ENCODE measurements around the gene CCDC122. TPM values are rescaled to one million over a fixed set of nuclear protein-coding genes. Genes with fewer than 3 reads are reported as not detected.

CCDC122 gene
- total RNA-seq, 4 donors from 2014 or later, result 1.3 to 5.1 (median 2.1) TPM

- WGBS, 2 donors, result 74% methylated on average over 4 of the region's 4 CpGs
- intact Hi-C loops (cut with DNase I; ENCODE audit: low total_unique reads), result no loop called here
- TF ChIP-seq POLR2A (IDR thresholded peaks at IDR 0.05), result no peak
- TF ChIP-seq, protein P1, sequence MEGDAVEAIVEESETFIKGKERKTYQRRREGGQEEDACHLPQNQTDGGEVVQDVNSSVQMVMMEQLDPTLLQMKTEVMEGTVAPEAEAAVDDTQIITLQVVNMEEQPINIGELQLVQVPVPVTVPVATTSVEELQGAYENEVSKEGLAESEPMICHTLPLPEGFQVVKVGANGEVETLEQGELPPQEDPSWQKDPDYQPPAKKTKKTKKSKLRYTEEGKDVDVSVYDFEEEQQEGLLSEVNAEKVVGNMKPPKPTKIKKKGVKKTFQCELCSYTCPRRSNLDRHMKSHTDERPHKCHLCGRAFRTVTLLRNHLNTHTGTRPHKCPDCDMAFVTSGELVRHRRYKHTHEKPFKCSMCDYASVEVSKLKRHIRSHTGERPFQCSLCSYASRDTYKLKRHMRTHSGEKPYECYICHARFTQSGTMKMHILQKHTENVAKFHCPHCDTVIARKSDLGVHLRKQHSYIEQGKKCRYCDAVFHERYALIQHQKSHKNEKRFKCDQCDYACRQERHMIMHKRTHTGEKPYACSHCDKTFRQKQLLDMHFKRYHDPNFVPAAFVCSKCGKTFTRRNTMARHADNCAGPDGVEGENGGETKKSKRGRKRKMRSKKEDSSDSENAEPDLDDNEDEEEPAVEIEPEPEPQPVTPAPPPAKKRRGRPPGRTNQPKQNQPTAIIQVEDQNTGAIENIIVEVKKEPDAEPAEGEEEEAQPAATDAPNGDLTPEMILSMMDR (IDR thresholded peaks at IDR 0.05), result no peak
Measured at GRCh38 chr13:43799191-43799590, 80.3 kb downstream of the CCDC122 start.

DNA sequence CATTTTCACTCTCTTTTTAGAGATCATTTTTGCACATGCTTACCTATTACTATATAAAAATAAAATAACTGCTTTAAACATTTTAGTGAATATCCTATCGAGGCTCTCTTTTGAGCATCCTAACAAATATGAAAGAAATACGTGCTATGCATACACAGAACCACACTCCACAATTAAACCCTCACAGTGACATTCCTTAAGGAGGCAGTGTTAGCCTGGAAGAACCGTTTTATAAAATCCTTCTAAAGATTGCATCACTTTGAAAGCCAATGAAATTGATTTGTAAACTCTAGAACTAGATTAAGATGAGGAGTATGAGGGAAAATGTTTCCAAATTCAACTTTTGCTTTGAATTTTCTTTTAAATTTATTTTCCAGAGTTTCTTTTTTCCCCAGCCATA lies 81.7 kb downstream of the CCDC122 start:
- no peak for DNase-seq (ENCODE audit: low spot score in 2 of 2)
- no peak overlapping the region for H3K4me3 ChIP-seq (ENCODE audit: low read depth, poor library complexity, severe bottlenecking)
- WGBS, 2 donors, result 47 to 59% methylated on average over 3 of the region's 3 CpGs
- intact Hi-C loops (cut with DNase I; ENCODE audit: low total_unique reads), result no loop called here
- no peak for TF ChIP-seq POLR2A (IDR thresholded peaks at IDR 0.05)
- TF ChIP-seq, protein P1 (IDR thresholded peaks at IDR 0.05), result no peak

More at GRCh38 chr13:43799191-43799590, 80.3 kb downstream of the CCDC122 start:
- no peak overlapping the region for H3K4me3 ChIP-seq (ENCODE audit: low read depth, poor library complexity, severe bottlenecking)
- DNase-seq (ENCODE audit: low spot score in 2 of 2), result no peak

- WGBS, 2 donors, result 91 to 97% methylated on average over 1 of the region's 1 CpG
- TF ChIP-seq, protein P1 (IDR thresholded peaks at IDR 0.05), result no peak
- TF ChIP-seq POLR2A (IDR thresholded peaks at IDR 0.05), result no peak
- no peak for DNase-seq (ENCODE audit: low spot score in 2 of 2)
- intact Hi-C loops (cut with DNase I; ENCODE audit: low total_unique reads), result no loop called here
- H3K4me3 ChIP-seq (ENCODE audit: low read depth, poor library complexity, severe bottlenecking), result no peak overlapping the region
Measured at GRCh38 chr13:43797159-43797558, 82.4 kb downstream of the CCDC122 start.

DNA sequence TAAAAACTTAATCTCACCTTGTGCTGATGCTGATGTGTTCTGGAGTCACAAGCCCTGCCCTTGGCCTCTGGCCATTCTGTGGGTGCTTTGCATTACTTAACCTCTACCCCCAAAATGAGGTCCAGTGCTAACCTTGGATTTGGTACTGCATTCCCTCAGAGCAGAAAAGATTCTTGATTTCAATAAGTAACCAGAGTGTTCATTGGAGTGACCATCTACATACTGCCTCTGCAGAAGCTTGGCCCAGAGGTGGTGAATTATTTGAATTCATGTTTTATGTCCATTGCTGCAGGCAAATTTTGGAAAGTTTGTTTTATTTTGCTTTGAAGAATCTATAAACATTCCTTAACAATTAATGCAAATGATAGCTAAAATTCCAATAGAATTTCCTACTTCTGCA lies 85.1 kb downstream of the CCDC122 start:
- DNase-seq (ENCODE audit: low spot score in 2 of 2), result no peak
- no peak for TF ChIP-seq POLR2A (IDR thresholded peaks at IDR 0.05)
- TF ChIP-seq, protein P1 (IDR thresholded peaks at IDR 0.05), result no peak
- H3K4me3 ChIP-seq (ENCODE audit: low read depth, poor library complexity, severe bottlenecking), result no peak overlapping the region
- intact Hi-C loops (cut with DNase I; ENCODE audit: low total_unique reads), result no loop called here

DNA sequence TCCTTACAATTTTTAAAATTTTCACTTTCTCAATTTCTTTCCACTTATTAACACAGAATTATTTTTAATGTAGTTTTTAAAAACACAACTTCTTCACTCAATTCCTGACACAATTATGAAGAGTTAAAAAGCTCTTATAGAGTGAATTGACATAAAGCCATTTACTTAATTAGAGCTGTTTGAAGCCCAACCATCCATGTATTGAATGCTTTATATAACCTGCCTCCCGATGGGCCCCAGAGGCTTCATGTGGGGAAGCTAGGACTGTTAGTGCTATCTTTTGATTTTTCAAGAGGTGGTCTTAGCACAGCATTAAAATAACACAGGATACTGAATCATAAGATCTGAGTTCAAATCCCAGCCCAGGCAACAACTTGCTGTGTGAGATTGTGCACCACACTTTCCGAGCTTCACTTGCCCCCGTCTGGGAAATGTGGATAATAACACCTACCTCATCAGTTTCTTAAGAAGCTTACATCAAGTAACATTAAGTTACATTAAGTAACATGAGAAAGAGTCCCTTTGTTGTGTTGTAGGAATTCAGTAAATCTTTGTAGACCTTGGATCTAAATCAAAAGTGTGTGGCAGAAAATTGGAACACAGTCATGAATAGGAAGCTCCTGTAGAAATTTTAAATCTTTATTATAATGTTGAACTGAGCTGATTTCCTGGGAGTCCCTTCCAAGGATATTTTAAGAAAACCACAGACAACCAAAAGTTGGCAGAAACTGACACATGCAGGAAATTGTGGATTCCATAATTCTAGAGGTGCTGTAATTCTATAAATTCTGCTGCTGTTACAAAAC lies 87.3 kb downstream of the CCDC122 start:
- no peak for DNase-seq (ENCODE audit: low spot score in 2 of 2)
- TF ChIP-seq, protein P1 (IDR thresholded peaks at IDR 0.05), result no peak
- TF ChIP-seq POLR2A (IDR thresholded peaks at IDR 0.05), result no peak
- intact Hi-C loops (cut with DNase I; ENCODE audit: low total_unique reads), result no loop called here
- 60 to 66% methylated on average over 3 of the region's 3 CpGs for WGBS, 2 donors
- no peak overlapping the region for H3K4me3 ChIP-seq (ENCODE audit: low read depth, poor library complexity, severe bottlenecking)

GRCh38 chr13:43787997-43788396 lies 91.5 kb downstream of the CCDC122 start:
- DNase-seq (ENCODE audit: low spot score in 2 of 2), result no peak
- no peak overlapping the region for H3K4me3 ChIP-seq (ENCODE audit: low read depth, poor library complexity, severe bottlenecking)
- intact Hi-C loops (cut with DNase I; ENCODE audit: low total_unique reads), result no loop called here
- WGBS, 2 donors, result 38 to 60% methylated on average over 2 of the region's 2 CpGs
- TF ChIP-seq POLR2A (IDR thresholded peaks at IDR 0.05), result no peak
- TF ChIP-seq, protein P1 (IDR thresholded peaks at IDR 0.05), result no peak

All from lower leg skin (tissue), 4 donors.